HG02840 (cell line): ENCODE measurements around the gene CRIP2.

ENCODE experiments used
- ATAC-seq: cut with Tn5 transposase; IDR thresholded peaks from one replicate; pipeline ENCODE4 v1.9.1; 2021; ENCODE audit warnings: mild to moderate bottlenecking, moderate library complexity, moderate number of reproducible peaks; ENCODE audit not compliant: unreplicated experiment, low FRiP score

Gene CRIP2

GRCh38 chr14:105474483-105475268, at the start of gene CRIP2:
CRIP2 (plus strand) TSS chr14:105474821; CDS start chr14:105474863, 42 bp downstream.
- no peak for ATAC-seq

- ATAC-seq = no peak
Measured at GRCh38 chr14:105424861-105425260, 49.8 kb upstream of the CRIP2 start.

GRCh38 chr14:105425823-105426247, 48.8 kb upstream of the CRIP2 start:
- no peak for ATAC-seq

GRCh38 chr14:105426416-105427130, 48.0 kb upstream of the CRIP2 start:
- no peak for ATAC-seq

DNA sequence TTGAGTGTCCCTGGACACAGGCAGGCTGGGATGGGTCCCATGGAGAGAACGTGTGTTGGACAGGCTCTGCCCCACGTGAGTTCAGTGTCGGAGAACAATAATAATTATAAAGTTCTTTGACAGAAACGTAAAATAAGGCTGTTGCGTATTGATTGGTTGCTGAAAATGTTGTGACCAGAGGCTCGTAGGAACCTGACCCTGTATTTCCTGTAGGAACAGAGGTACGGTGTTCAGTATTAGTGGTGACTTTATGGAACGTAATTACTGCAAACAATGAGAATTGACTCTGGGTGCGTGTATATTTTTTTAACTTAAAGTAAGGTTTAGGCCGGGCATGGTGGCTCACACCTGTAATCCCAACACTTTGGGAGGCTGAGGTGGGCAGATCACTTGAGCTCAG, 47.2 kb upstream of the CRIP2 start:
- no peak for ATAC-seq

GRCh38 chr14:105427936-105428485, 46.6 kb upstream of the CRIP2 start:
- ATAC-seq = no peak

- ATAC-seq = no peak
Measured at GRCh38 chr14:105430042-105430441, 44.6 kb upstream of the CRIP2 start.

DNA sequence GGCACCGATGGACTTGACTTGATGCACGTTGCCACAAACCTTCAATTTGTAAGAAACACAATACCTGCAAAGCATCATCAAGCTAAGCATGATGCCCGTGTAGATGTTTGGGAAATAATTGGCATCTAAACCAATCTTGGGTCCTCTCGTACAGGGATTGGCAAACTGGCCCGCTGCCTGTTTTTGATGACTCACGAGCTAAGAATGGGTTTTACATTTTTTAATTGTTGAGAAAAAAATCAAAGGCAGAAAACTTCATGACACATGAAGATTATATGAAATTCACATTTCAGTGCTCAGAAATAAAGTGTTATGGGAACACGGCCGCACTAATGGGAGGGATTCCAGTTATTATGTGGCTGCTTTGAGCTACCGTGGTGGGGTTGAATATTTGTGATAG, 44.1 kb upstream of the CRIP2 start:
- ATAC-seq = no peak

DNA sequence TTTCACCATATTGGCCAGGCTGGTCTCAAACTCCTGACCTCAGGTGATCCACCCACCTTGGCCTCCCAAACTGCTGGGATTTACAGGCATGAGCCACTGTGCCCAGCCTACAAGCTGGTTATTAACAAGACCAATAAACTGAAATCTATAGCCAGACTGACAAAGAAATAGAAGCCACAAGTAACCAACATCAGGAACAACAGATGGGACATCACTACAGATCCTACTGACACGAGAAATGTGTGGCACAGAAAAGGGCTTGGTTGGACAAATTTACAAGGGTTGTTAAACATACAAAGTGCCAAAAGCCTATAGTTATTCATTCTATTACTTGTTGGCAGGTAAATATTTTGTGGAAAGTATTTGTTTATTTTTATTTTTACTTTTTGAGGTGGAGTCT, 43.4 kb upstream of the CRIP2 start:
- no peak for ATAC-seq

GRCh38 chr14:105432657-105433056, 42.0 kb upstream of the CRIP2 start:
- ATAC-seq = no peak

GRCh38 chr14:105433161-105433605, 41.4 kb upstream of the CRIP2 start:
- ATAC-seq = no peak

- ATAC-seq = no peak
Measured at GRCh38 chr14:105436402-105436801, 38.2 kb upstream of the CRIP2 start.

DNA sequence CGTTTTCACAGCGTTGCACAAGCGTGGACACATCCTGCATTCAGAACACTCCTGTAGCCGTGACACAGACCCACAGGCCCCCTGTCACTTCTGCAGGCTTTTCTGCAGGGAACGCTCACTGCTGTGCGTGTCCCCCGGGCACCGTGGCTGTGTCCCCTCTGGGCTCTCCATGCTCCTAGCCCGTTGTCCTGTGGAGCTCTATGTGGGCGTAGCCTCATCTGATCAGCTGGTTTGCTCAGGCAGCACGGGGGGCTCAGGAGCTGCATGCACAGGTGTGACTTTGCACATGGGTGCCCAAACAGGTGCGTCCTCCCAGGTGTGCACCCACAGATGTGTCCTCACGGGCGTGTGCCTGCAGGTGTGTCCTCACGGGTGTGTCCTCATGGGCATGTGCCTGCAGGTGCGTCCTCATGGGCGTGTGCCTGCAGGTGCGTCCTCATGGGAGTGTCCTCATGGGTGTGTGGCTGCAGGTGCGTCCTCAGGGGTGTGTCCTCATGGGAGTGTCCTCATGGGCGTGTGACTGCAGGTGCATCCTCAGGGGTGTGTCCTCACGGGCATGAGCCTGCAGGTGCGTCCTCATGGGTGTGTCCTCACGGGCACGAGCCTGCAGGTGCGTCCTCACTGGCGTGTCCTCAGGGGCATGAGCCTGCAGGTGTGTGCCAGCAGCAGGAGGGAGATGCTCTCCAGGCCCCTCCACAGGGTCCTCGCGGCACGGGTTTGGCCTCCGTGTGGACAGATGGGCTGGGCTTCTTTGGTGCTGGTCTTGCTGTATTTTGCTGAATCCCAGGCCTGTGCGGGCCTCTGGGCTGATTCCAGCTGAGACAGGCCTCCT, 37.5 kb upstream of the CRIP2 start:
- ATAC-seq = no peak

DNA sequence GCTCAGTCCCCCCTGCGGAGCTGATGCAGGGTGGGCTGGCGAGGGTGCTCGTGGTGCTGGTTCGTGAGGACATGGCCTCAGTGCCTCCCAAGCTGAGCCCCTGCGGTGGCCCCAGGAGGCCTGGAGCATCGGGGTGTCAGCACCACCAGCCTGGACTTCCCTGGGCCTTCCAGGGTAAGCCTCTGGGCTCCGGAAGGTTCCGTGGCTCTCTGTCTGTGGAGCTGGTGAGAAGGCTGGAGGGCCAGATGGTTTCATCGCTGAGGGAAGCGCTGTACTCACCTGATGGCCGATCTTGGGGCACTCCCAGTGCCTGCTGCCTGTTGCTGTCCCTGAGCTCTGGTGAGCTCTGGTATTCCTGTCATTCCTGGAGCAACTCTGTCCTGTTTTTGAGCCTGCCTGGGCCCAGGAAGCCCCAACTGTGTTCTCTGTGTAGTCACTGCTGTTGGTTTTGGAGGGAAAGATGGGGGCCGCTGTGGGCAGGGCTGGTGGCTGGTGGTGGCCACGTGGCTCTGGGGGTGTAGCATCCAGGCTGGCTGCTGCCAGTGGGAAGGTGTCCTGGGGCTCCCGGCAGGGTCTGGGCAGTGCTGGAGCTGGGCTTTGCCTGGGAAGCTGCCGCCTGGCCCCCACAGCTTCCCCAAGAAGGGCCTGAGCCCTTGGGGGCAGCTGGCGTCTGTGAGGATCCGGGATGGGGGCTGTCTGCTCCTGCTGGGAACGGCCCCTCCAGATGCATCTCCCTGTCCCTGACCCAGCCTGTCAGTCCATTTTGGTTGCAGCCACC, 36.7 kb upstream of the CRIP2 start:
- no peak for ATAC-seq

GRCh38 chr14:105439179-105439578, 35.4 kb upstream of the CRIP2 start:
- no peak for ATAC-seq

GRCh38 chr14:105439710-105440553, 34.7 kb upstream of the CRIP2 start:
- ATAC-seq = no peak

DNA sequence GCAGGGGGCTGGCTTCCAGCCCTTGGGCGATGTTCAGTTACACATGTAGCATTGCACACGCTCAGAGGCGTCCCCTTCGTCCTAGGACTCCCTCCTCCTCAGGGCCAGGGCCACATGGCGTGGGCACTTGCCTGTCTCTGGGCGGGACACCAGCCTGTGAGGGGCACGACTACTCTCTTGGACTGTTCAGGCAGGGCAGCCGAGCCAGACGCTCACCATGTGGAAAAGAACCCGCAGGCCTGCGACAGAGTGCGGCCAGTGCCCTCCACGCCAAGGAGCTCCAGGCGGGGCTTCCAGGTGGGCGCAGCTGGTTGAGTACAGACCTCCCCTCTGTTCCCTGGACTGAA, 34.1 kb upstream of the CRIP2 start:
- no peak for ATAC-seq

GRCh38 chr14:105440992-105441391, 33.6 kb upstream of the CRIP2 start:
- no peak for ATAC-seq

GRCh38 chr14:105442125-105442524, 32.5 kb upstream of the CRIP2 start:
- no peak for ATAC-seq
